TTC549 (cell line): Measurements from ENCODE around the gene ZNF787.

Experiments
- FAIRE-seq: peaks from 2 replicates; lab custom pipeline; 2012; peaks lifted over from hg19 to GRCh38; lab: Jason Lieb, UNC

The ZNF787 gene

GRCh38 chr19:56142897-56143434, 21.9 kb upstream of the ZNF787 start:
- no peak for FAIRE-seq

GRCh38 chr19:56142087-56142787, 21.1 kb upstream of the ZNF787 start:
- no peak for FAIRE-seq

GRCh38 chr19:56141417-56141993, 20.4 kb upstream of the ZNF787 start:
- no peak for FAIRE-seq

- FAIRE-seq: peak; percentile 96
Measured at GRCh38 chr19:56140583-56141416, 19.7 kb upstream of the ZNF787 start, which contains the start of gene ZNF444. ZNF444 (plus strand) TSS chr19:56141287; CDS start chr19:56146912, 5,625 bp downstream.

DNA sequence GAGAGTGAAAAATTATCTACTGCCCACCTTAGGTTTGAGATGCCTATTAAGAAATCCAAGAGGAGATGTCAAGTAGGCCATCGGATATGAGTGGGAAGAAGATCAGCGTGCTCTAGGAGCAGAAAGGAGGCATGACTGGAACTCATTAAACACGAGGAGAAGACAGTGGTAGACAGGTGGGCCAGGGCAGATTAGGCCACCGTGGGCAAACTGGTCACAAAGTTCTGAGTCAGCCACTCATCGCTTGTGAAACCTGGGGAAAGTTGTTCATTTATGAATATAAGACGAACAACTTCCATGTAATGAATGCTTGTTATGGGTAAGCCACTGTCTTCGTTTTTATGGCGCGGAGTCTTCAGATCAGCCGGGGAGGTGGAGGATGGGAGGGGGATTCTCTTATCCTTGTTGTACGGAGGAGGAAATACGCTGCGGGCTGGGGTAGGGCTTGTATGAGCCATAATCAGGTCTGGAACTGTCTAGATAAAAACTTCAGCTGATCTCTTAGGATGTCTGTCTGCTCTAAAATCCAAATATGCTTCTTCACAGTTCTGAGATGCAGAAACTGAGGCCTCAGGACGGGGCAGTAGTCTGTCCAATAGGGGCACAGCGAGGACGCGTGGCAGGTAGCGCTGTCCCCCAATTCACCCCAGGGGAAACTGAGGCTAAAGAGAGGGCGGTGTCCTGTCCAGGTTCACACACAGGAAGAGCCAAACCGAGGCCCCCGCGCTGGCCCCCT, 18.9 kb upstream of the ZNF787 start:
- FAIRE-seq: no peak

DNA sequence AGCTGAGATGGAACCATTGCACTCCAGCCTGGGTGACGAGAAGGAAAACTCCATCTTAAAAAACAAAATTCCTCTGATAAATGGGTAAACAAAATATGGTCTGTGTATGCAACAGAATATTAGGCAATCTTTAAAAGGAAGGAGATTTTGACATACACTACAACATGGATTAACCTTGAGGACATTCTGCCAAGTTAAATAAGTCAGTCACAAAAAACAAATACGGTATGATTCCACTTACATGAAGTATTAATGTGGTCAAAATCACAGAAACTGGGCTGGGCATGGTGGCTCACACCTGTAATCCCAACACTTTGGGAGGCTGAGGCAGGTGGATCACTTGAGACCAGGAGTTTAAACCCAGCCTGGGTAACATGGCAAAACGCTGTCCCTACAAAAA, 17.0 kb upstream of the ZNF787 start:
- no peak for FAIRE-seq

GRCh38 chr19:56137405-56137804, 16.3 kb upstream of the ZNF787 start:
- no peak for FAIRE-seq

DNA sequence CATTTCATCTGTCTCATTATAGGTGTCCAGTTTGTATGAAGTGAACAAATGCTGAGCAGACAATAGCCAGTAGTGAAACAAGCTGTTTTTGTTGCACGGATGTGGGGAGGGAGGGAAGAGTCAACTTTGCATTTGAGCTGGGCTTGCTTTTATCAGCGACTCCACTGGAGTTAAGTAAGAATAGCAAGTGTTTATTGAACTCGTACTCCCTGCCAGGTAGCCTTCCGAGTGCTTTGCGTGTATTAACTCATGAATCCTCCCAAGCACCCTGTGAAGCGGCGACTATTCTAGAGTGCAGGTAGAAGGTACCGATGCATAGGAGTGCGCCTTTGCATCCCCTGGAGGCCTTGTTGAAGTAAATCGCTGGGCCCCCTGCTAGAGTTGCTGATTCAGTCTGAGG, 15.3 kb upstream of the ZNF787 start:
- FAIRE-seq: no peak

GRCh38 chr19:56134654-56134921, 13.5 kb upstream of the ZNF787 start:
- FAIRE-seq: no peak

DNA sequence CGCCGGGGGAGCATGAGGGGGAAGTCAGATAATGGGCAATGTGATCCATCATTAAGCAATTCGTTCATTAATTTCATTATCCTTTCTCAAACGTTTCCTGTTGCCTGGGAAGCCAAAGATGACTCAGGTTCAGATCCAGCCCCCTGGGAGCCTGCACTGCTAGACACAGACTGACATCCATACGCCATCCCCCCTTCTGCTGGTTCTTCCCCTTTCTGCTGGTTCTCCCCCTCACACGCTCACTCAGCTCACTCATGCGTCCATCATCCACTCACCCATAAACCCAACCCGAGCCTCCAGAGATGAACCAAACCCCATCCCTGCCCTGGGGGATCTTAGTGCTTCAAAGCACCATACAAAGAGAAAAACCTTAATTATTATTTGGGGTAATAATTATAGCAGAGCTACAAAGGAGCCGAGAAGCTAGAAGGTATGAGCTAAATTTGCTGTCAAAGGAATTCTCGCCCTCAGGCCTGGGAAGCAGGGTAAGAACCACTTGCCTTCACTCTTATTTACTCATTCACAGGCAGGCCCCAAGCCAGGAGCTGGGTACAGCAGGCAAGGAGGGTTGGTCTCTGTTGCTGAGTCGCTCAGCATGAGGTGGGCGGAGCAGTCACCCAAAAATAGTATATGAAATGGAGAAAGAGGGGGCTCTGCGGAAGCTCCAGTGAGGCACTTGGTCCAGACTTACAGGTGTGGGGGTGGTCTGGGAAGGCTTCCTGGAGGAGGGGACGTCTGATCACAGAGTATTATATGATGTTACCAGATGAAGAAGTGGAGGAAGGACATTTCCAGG, 13.0 kb upstream of the ZNF787 start:
- FAIRE-seq: no peak

- no peak for FAIRE-seq
Measured at GRCh38 chr19:56132316-56132822, 11.3 kb upstream of the ZNF787 start.

DNA sequence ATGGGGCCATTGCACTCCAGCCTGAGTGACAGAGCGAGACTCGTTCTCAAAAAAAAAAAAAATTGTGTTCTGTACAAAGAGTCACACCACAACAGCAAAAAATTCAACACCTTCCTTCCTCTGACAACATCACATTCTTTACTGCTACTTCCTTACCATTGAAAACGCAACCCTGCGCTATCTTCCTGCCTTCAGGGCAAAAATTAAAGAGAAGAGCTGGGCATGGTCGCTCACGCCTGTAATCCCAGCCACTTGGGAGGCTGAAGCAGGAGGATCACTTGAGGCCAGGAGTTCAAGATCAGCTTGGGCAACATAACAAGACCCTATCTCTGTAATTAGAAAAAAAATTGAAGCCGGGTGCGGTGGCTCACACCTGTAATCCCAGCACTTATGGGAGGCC, 10.6 kb upstream of the ZNF787 start:
- no peak for FAIRE-seq

- FAIRE-seq: no peak
Measured at GRCh38 chr19:56130006-56130405, 8.9 kb upstream of the ZNF787 start.

DNA sequence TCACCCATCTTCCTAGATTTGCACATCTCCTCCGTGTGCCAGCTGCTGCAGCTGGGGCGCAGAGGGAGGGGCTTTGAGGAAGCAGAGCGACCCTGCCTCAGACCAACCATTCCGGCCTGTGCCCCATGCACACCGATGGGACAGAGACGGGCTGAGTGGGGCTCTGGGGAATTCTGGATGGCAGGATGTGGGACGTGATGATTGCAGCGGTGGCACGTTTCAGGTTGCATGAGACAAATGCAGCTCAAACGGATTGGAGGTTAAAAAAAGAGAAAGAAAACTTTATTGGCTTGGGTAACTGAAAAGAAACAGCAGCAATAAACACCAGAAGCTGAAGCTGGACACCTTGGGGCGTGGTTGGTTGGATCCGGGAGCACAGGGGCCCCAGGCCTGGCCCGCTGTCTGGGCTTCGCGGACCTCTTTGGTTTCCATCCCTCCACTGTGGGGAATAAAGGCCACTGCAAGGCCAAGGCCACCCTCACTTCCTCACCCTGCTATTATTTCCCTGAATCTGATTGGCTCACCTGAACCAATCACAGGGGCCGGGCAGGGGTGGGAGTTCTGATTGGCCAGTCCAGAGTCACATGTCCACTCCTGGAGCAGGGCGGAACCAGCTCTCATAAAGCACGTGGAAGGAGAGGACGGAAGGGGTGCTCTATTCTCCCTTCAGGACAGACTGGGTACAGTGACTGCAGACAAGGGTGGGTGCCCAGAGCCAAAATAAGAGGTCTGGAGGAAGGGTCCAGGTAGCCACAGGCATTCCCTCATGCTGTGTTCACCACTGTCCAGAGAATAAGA, 6.1 kb upstream of the ZNF787 start:
- no peak for FAIRE-seq

DNA sequence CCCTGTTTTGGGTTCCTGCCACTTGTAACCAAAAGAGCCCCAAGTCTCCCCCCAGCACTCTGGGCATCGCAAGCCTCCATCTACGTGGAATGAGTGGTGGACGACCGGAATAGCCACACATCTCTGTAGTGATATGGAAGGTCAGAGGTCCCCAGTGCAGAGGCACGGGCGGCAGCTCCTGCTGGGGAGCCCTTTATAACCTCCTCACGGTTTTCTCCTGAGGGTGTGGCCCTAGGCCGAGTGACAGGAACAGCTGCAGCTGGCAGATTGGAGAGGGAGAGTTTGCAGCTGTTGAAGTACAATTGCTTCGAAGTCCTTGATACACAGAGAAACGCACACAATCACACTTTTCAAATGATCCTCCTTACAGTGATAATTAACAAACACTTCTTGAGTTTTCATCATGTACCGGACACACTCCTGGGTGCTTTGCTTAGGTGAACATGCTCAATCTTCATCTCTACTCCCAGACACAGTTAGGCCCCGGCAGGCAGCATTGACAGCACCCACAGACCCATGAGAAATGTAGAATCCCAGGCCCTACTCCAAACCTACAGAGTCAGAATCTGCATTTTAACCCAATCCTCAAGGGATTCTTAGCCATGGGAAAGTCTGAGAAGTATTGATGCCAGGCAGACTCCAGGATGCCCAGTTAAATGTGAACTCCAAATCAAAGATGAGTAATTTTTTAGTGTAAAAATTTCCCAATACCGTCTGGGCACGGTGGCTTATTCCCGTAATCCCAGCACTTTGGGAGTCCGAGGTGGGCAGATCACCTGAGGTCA, 4.9 kb upstream of the ZNF787 start:
- no peak for FAIRE-seq

DNA sequence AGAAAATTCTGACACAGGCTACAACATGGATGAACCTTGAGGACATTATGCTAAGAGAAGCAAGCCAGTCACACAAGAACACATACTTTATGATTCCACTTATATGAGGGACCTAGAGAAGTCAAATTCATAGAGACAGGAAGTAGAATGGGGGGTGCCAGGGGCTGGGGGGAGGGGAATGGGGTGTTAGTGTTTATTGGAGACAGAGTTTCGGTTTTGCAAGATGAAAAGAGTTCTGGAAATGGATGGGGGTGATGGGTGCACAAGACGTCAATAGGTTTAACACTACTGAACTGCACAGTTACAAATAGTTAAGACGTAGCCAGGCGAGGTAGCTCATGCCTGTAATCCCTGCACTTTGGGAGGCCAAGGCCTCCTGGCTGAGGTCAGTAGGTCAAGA, 3.5 kb upstream of the ZNF787 start:
- no peak for FAIRE-seq

- FAIRE-seq: no peak
Measured at GRCh38 chr19:56123266-56123891, 2.3 kb upstream of the ZNF787 start.

- FAIRE-seq: no peak
Measured at GRCh38 chr19:56120371-56121179, 520 bp downstream of the ZNF787 start.

DNA sequence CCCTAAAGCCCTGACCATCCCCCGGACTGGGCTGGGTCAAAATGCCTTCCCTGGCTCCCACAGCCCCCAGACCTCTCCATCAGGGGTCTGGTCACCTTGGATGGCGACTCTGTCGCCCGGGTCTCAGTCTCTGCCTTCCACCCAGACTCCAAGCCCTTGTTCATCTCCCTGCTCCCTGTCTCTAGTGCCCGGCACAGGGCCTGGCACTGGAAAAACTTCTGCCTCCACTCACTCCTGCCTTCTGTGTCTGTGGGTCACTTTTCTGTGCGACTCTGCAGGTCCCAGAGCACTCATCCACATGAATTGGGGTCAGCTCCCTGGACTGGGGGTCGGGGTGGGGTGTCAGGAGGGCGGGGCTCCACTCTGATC, 1.1 kb downstream of the ZNF787 start:
- FAIRE-seq: no peak
